ENCODE measurements around the gene HSD11B1. TPM values are rescaled to one million over a fixed set of nuclear protein-coding genes. Genes with fewer than 3 reads are reported as not detected.

The HSD11B1 gene
- total RNA-seq, 4 donors from 2014 or later, result 4.2 to 8.6 (median 5.8) TPM; not detected in 1

DNA sequence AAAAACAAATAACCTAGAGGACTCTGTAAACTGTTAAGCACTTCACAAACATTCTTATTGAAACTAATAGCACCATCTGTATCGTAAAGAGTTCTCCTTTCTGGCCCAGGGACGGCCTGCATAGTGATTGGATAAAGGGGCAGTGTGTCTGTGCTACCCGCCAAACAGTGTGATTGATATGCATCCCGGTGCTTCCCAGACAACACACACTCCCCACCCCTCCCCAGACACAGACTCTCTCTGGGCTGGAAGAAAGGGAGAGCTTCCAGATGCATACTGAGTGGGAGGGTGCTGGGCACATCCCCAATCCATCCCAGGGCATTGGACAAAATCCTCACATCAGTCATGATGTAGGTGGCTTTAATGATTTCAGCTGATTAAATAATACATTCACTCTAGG is 3.7 kb downstream of the HSD11B1 start:
- no peaks in the 10 kb centered on the region for H3K36me3 ChIP-seq
- no peak overlapping the region for H3K4me3 ChIP-seq
- H3K4me1 ChIP-seq, result no peaks in the 10 kb centered on the region
- TF ChIP-seq POLR2A (IDR thresholded peaks at IDR 0.05) (no peak), CTCF (IDR thresholded peaks at IDR 0.05) (no peak)
- no peak overlapping the region for H3K27ac ChIP-seq
- no peak for DNase-seq
- no peaks in the 10 kb centered on the region for H3K27me3 ChIP-seq
- H3K9me3 ChIP-seq, result no peaks in the 10 kb centered on the region

DNA sequence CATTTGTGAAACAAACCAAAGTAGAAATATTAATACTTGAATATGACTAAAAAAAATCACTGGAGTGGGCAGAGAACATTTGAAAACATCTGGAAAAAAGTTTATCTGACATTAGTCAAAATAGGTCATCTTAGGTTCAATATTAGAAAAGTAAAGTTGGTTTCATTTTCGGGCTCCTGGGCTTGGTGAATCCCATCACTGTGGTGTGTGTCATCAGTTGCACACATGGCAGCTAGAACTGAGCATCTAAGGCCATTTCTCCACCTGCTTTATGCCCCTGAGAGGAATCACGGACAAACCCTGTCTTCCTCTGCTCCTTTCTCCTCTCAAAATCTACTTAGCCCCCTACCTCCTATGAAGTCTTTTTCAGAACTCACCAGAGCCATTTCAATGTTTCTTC is 5.4 kb downstream of the HSD11B1 start:
- Histone ChIP-seq H3K4me3 (no peak overlapping the region), H3K27ac (no peak overlapping the region), H3K36me3 (no peaks in the 10 kb centered on the region), H3K9me3 (no peaks in the 10 kb centered on the region), H3K4me1 (no peaks in the 10 kb centered on the region), H3K27me3 (no peaks in the 10 kb centered on the region)
- TF ChIP-seq CTCF (IDR thresholded peaks at IDR 0.05) (no peak), POLR2A (IDR thresholded peaks at IDR 0.05) (no peak)
- DNase-seq, result no peak

DNA sequence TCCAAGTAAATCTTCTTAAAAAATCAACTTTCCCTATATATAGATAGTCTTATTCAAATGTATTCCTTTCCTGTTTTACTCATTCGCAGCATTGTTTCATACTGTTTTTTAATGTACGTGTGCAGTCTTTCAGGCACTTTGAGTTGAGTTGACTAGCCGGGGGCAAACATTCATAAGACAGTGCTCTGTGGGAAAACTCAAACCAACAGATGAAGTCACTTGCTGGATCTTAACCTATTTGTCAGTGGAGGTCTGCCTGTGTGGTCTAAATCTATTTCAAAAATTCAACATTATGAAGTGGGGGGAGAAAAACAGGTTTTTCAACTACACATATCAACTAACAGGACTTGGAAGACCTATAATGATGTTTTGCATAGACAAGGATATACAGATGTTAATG is 6.2 kb downstream of the HSD11B1 start:
- Histone ChIP-seq H3K4me1 (no peaks in the 10 kb centered on the region), H3K4me3 (no peak overlapping the region), H3K9me3 (no peaks in the 10 kb centered on the region), H3K36me3 (no peaks in the 10 kb centered on the region), H3K27me3 (no peaks in the 10 kb centered on the region), H3K27ac (no peak overlapping the region)
- no peak for DNase-seq
- no peak for TF ChIP-seq CTCF (IDR thresholded peaks at IDR 0.05)
- TF ChIP-seq POLR2A (IDR thresholded peaks at IDR 0.05), result no peak

- no peaks in the 10 kb centered on the region for H3K36me3 ChIP-seq
- H3K27ac ChIP-seq, result no peak overlapping the region
- no peaks in the 10 kb centered on the region for H3K9me3 ChIP-seq
- no peak overlapping the region for H3K4me3 ChIP-seq
- TF ChIP-seq POLR2A (IDR thresholded peaks at IDR 0.05), result no peak
- no peak for TF ChIP-seq CTCF (IDR thresholded peaks at IDR 0.05)
- no peaks in the 10 kb centered on the region for H3K27me3 ChIP-seq
- no peaks in the 10 kb centered on the region for H3K4me1 ChIP-seq
- no peak for DNase-seq
Measured at GRCh38 chr1:209714338-209714737, 9.7 kb downstream of the HSD11B1 start.

DNA sequence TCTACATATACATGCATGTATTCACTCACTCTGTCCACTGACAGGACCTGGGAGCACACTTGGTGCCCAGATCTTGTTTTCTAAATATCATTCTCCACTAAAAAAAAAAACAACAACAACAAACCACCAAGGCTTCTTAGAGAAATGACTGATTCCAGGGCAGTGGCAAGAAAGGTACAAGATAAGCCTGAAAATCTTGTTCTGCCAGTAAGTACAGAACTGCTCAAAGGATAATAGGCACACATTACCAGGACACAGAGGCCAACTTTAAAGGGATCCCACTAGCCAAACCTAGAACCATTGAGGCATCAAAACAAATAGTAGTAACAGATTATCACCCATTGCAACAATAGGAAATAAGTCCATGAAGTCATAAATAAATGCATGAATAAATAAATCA is 10.7 kb downstream of the HSD11B1 start:
- TF ChIP-seq POLR2A (IDR thresholded peaks at IDR 0.05) (no peak), CTCF (IDR thresholded peaks at IDR 0.05) (no peak)
- Histone ChIP-seq H3K9me3 (no peaks in the 10 kb centered on the region), H3K4me3 (no peak overlapping the region), H3K36me3 (no peaks in the 10 kb centered on the region), H3K4me1 (no peaks in the 10 kb centered on the region), H3K27ac (no peak overlapping the region), H3K27me3 (no peaks in the 10 kb centered on the region)
- DNase-seq, result no peak

- TF ChIP-seq CTCF (IDR thresholded peaks at IDR 0.05), result no peak
- TF ChIP-seq POLR2A (IDR thresholded peaks at IDR 0.05), result no peak
- Histone ChIP-seq H3K27ac (no peak overlapping the region), H3K27me3 (no peaks in the 10 kb centered on the region), H3K9me3 (no peaks in the 10 kb centered on the region), H3K36me3 (no peaks in the 10 kb centered on the region), H3K4me3 (no peak overlapping the region), H3K4me1 (no peaks in the 10 kb centered on the region)
- no peak for DNase-seq
Measured at GRCh38 chr1:209717818-209718217, 13.2 kb downstream of the HSD11B1 start.

Measured in Peyer's patch (tissue), 4 donors.